Measurements from ENCODE around the gene AP1G1. TPM values are rescaled to one million over a fixed set of nuclear protein-coding genes. Genes with fewer than 3 reads are reported as not detected.

AP1G1 gene
- total RNA-seq, 1 donor, result 104 TPM

- TF ChIP-seq CTCF (IDR thresholded peaks at IDR 0.05; ENCODE audit: extremely low read depth, low read depth, low read length), result no peak
- Histone ChIP-seq H3K4me1 (ENCODE audit: insufficient read depth, low read length) (peaks cover 7% of the 10 kb centered on the region), H3K27me3 (ENCODE audit: insufficient read depth, low read length) (no peaks in the 10 kb centered on the region), H3K4me3 (ENCODE audit: insufficient read depth, low read length) (peak within 1 kb of the TSS; percentile 93), H3K79me2 (ENCODE audit: insufficient read depth, low read length) (peaks cover 31% of the 10 kb centered on the region), H4K20me1 (ENCODE audit: insufficient read depth, low read length) (peaks cover 10% of the 10 kb centered on the region), H3K27ac (ENCODE audit: low read depth, low read length) (no peak within 1 kb of the TSS), H2AFZ (ENCODE audit: low read length) (peak within 1 kb of the TSS; percentile 76), H3K4me2 (ENCODE audit: insufficient read depth, low read length) (peak within 1 kb of the TSS; percentile 95), H3K36me3 (ENCODE audit: insufficient read depth, low read length) (peaks cover 4% of the 10 kb centered on the region), H3K9me3 (ENCODE audit: low read depth, low read length) (no peaks in the 10 kb centered on the region)
- no peak for DNase-seq (ENCODE audit: insufficient read length, low spot score, missing footprints)
These were observed 84.3 kb downstream of the AP1G1 start, which contains the start of gene PHLPP2 for GRCh38 chr16:71724320-71724751. Gene PHLPP2 (minus strand): TSS chr16:71724701. CDS start chr16:71714795, 9,906 bp downstream.

GRCh38 chr16:71723537-71724319 lies 84.9 kb downstream of the AP1G1 start:
- H3K4me2 ChIP-seq (ENCODE audit: insufficient read depth, low read length), result peak overlapping the region; percentile 95

GRCh38 chr16:71722801-71723536 lies 85.7 kb downstream of the AP1G1 start:
- H3K27me3 ChIP-seq (ENCODE audit: insufficient read depth, low read length), result no peaks in the 10 kb centered on the region
- peak overlapping the region; percentile 96 for H2AFZ ChIP-seq (ENCODE audit: low read length)
- H4K20me1 ChIP-seq (ENCODE audit: insufficient read depth, low read length), result peaks cover 10% of the 10 kb centered on the region
- peak overlapping the region; percentile 48 for H3K27ac ChIP-seq (ENCODE audit: low read depth, low read length)
- TF ChIP-seq CTCF (IDR thresholded peaks at IDR 0.05; ENCODE audit: extremely low read depth, low read depth, low read length), result no peak
- H3K4me3 ChIP-seq (ENCODE audit: insufficient read depth, low read length), result peak overlapping the region; percentile 93
- peaks cover 44% of the 10 kb centered on the region for H3K79me2 ChIP-seq (ENCODE audit: insufficient read depth, low read length)
- H3K36me3 ChIP-seq (ENCODE audit: insufficient read depth, low read length), result peaks cover 4% of the 10 kb centered on the region
- no peaks in the 10 kb centered on the region for H3K9me3 ChIP-seq (ENCODE audit: low read depth, low read length)
- peaks cover 7% of the 10 kb centered on the region for H3K4me1 ChIP-seq (ENCODE audit: insufficient read depth, low read length)
- H3K4me2 ChIP-seq (ENCODE audit: insufficient read depth, low read length), result peak overlapping the region; percentile 86
- peak; percentile 95 for DNase-seq (ENCODE audit: insufficient read length, low spot score, missing footprints)

More at GRCh38 chr16:71723537-71724319, 84.9 kb downstream of the AP1G1 start:
- H3K27ac ChIP-seq (ENCODE audit: low read depth, low read length), result no peak overlapping the region
- peaks cover 7% of the 10 kb centered on the region for H3K4me1 ChIP-seq (ENCODE audit: insufficient read depth, low read length)
- H2AFZ ChIP-seq (ENCODE audit: low read length), result peak overlapping the region; percentile 76
- peak overlapping the region; percentile 93 for H3K4me3 ChIP-seq (ENCODE audit: insufficient read depth, low read length)
- no peaks in the 10 kb centered on the region for H3K9me3 ChIP-seq (ENCODE audit: low read depth, low read length)
- H3K79me2 ChIP-seq (ENCODE audit: insufficient read depth, low read length), result peaks cover 37% of the 10 kb centered on the region
- H3K36me3 ChIP-seq (ENCODE audit: insufficient read depth, low read length), result peaks cover 4% of the 10 kb centered on the region
- no peak for TF ChIP-seq CTCF (IDR thresholded peaks at IDR 0.05; ENCODE audit: extremely low read depth, low read depth, low read length)
- peak; percentile 97 for DNase-seq (ENCODE audit: insufficient read length, low spot score, missing footprints)
- H3K27me3 ChIP-seq (ENCODE audit: insufficient read depth, low read length), result no peaks in the 10 kb centered on the region
- H4K20me1 ChIP-seq (ENCODE audit: insufficient read depth, low read length), result peaks cover 10% of the 10 kb centered on the region

Measured in osteoblast (primary cell).